PC-3 (cell line): ENCODE measurements around the gene LDB1.

Experiments
- CTCF ChIP-seq: fragments of 300-600 bp; sonication (generic); conservative IDR thresholded peaks from 2 replicates; pipeline ENCODE4 v1.5.1; 2017; ENCODE audit warnings: antibody characterized with exemption, low read depth, mild to moderate bottlenecking, low read length
- EZH2 ChIP-seq: fragments of 300-600 bp; sonication (generic); IDR thresholded peaks from one replicate; pipeline ENCODE4 v1.6.1; 2017; ENCODE audit warnings: antibody characterized with exemption, mild to moderate bottlenecking, low read length; ENCODE audit not compliant: unreplicated experiment

GRCh38 chr10:102159831-102160230 is 39.7 kb upstream of the LDB1 start:
- TF ChIP-seq CTCF, result no peak
- no peak for TF ChIP-seq EZH2
